Mucosa of rectum (tissue), 2 donors: ENCODE results near the gene RNF144B.

Experiments used
- H3K27ac ChIP-seq, 2 donors: one replicate each; pipeline ENCODE4 v1.7.0; 2013; ENCODE audit warnings: inconsistent platforms in 2 of 2, low read depth in 2 of 2, low read length in 2 of 2
- H3K27me3 ChIP-seq, 2 donors: one replicate each; pipeline ENCODE4 v1.7.0; 2013; ENCODE audit warnings: low read length in 2 of 2; ENCODE audit not compliant: control insufficient read depth in 2 of 2, insufficient read depth in 2 of 2
- H3K36me3 ChIP-seq, 2 donors: one replicate each; pipeline ENCODE4 v1.7.0; 2013; ENCODE audit warnings: low read length in 2 of 2; ENCODE audit not compliant: control insufficient read depth in 2 of 2, insufficient read depth in 2 of 2
- H3K4me1 ChIP-seq, 2 donors: one replicate each; pipeline ENCODE4 v1.7.0; 2013; ENCODE audit warnings: low read length in 2 of 2, mild to moderate bottlenecking in 1 of 2; ENCODE audit not compliant: control insufficient read depth in 2 of 2, insufficient read depth in 2 of 2
- H3K4me3 ChIP-seq, 2 donors: one replicate each; pipeline ENCODE4 v1.7.0; 2013; ENCODE audit warnings: low read length in 2 of 2
- H3K9ac ChIP-seq, 2 donors: one replicate each; pipeline ENCODE4 v1.7.0; 2013; ENCODE audit warnings: low read length in 2 of 2, low read depth in 1 of 2, mild to moderate bottlenecking in 1 of 2
- H3K9me3 ChIP-seq, 2 donors: one replicate each; pipeline ENCODE4 v1.7.0; 2013; ENCODE audit warnings: low read length in 2 of 2; ENCODE audit not compliant: control insufficient read depth in 2 of 2
- donor health status: healthy.
- donor health status: Normal muscosa, but diverticular disease.

Gene RNF144B

DNA sequence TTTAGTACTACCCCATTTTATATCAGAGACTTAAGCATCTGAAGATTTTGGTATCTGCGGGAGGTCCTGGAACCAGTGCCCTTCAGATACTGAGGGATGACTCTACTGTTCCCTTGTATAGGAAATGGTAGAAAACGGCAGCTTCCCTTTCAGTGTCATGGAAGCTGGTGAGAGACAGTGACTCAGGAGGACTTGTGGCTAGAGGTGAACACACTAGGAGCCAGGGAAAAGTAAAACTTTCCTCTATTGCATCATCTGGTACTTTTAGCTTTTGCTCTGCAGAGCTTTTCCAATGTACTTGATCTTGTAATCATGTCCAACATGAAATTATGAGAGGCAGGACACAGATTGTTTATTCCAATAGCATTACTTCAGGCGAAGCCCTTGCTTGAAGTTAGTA, 45.0 kb downstream of the RNF144B start:
- Histone ChIP-seq H3K9me3 (no peaks in the 10 kb centered on the region), H3K9ac (no peak overlapping the region), H3K27me3 (no peaks in the 10 kb centered on the region), H3K4me1 (no peaks in the 10 kb centered on the region), H3K36me3 (no peaks in the 10 kb centered on the region), H3K4me3 (no peak overlapping the region), H3K27ac (no peak overlapping the region)

GRCh38 chr6:18432619-18433018, 45.5 kb downstream of the RNF144B start:
- H3K27ac ChIP-seq = no peak overlapping the region
- no peaks in the 10 kb centered on the region for H3K27me3 ChIP-seq
- H3K4me3 ChIP-seq = no peak overlapping the region
- H3K9ac ChIP-seq = no peak overlapping the region
- H3K4me1 ChIP-seq = no peaks in the 10 kb centered on the region
- H3K9me3 ChIP-seq = no peaks in the 10 kb centered on the region
- no peaks in the 10 kb centered on the region for H3K36me3 ChIP-seq

DNA sequence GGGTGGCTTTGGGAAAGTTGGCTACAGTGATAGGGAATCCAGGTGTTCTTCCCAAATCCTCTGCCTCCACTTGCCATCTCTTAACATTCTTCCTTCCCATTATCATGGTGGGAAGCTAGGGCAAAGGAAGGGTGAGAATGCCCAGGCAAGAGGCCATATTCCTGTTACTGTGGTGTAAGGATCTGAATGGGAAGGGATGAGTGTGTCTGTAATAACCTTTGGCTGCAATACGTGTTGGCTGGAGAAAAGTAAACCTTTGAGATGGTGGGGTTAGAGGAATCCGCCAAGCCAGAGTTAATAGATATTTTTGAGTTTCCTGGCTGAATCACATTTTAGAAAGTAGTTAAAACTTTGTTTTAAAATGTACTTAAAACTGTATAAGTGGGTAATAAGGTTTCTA, 45.9 kb downstream of the RNF144B start:
- H3K27me3 ChIP-seq = no peaks in the 10 kb centered on the region
- no peak overlapping the region for H3K27ac ChIP-seq

GRCh38 chr6:18436341-18436740, 49.2 kb downstream of the RNF144B start:
- Histone ChIP-seq H3K36me3 (no peaks in the 10 kb centered on the region), H3K27ac (no peak overlapping the region), H3K9me3 (no peaks in the 10 kb centered on the region), H3K9ac (no peak overlapping the region), H3K27me3 (no peaks in the 10 kb centered on the region), H3K4me3 (no peak overlapping the region), H3K4me1 (no peaks in the 10 kb centered on the region)

More for the DNA sequence above, 45.9 kb downstream of the RNF144B start:
- H3K36me3 ChIP-seq = no peaks in the 10 kb centered on the region
- H3K9ac ChIP-seq = no peak overlapping the region
- H3K4me3 ChIP-seq = no peak overlapping the region
- no peaks in the 10 kb centered on the region for H3K4me1 ChIP-seq
- H3K9me3 ChIP-seq = no peaks in the 10 kb centered on the region

DNA sequence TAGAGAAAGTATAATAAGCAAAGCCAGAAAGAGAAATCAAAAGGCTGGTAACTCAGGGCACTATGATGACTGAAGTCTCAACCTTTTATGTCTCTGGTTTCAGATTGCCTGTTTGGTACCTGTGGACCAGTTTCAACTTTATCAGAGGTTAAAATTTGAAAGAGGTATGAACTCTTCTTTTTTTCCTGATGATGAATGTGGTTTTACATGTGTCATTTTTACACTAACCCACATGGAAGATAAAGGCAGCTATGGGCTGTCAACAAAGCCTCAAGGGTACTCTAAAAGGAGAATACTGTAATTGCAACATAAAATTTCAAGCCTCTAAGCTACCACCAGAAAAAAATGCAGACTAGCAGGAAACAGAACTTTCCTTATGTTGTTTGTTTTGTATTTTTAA, 52.4 kb downstream of the RNF144B start:
- Histone ChIP-seq H3K4me3 (no peak overlapping the region), H3K36me3 (no peaks in the 10 kb centered on the region), H3K27me3 (no peaks in the 10 kb centered on the region), H3K9ac (no peak overlapping the region), H3K27ac (no peak overlapping the region), H3K4me1 (no peaks in the 10 kb centered on the region), H3K9me3 (no peaks in the 10 kb centered on the region)

DNA sequence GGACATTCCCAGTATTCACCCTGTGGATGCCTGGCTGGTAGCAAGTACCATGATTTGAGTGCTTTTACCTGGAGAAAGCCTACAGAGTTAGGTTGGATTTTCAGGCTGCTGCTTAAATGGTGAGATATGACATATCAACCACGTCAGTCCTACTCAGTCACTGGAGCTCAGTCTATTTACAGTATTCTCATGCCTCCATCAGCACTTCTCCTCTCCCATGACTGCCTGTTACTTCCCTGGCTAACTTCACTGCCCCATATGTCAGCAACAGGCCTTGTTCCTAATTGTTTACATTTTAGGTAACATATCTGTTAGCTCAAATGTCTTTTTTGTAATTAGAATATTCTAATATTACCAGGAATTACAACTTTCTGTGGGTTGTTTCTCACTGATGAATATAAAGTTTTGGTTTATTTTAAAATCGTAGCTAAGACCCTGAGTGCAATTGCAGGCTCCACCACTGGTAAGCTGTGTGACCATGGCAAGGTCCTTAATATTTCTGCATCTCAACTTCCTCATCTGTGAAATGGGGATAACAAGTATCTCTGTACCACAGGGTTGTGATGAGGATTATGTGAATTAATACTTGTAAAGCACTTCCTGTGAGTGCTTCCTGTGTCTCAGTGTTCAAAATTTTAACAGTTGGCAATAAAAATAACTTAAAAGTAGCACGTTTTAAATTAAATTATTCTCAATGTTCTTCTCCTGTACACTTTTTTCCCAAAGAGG, 54.3 kb downstream of the RNF144B start:
- H3K4me1 ChIP-seq = no peaks in the 10 kb centered on the region
- no peaks in the 10 kb centered on the region for H3K36me3 ChIP-seq
- no peak overlapping the region for H3K27ac ChIP-seq
- H3K4me3 ChIP-seq = no peak overlapping the region
- H3K27me3 ChIP-seq = no peaks in the 10 kb centered on the region
- H3K9me3 ChIP-seq = no peaks in the 10 kb centered on the region
- no peak overlapping the region for H3K9ac ChIP-seq

DNA sequence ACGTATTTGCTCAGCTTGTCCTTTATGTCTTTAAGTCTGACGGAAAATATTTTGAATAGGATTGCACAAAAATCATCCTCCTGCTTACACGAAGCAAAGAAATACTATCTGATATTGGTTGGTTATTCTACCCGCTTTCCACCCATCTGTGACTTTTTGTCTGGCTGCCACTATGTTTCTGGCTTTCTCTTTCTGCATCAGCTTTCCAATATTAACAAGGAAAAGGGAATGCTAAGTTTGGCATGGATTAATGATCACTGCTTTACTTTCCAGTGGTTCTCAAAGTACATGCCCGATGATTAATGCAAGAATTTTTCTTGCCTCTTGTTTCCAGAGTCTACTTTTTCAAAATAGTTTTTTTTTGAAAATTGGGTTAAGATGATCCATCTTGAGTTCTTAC, 57.0 kb downstream of the RNF144B start:
- Histone ChIP-seq H3K9ac (no peak overlapping the region), H3K27ac (no peak overlapping the region), H3K4me3 (no peak overlapping the region), H3K9me3 (no peaks in the 10 kb centered on the region), H3K27me3 (no peaks in the 10 kb centered on the region), H3K4me1 (no peaks in the 10 kb centered on the region), H3K36me3 (no peaks in the 10 kb centered on the region)

DNA sequence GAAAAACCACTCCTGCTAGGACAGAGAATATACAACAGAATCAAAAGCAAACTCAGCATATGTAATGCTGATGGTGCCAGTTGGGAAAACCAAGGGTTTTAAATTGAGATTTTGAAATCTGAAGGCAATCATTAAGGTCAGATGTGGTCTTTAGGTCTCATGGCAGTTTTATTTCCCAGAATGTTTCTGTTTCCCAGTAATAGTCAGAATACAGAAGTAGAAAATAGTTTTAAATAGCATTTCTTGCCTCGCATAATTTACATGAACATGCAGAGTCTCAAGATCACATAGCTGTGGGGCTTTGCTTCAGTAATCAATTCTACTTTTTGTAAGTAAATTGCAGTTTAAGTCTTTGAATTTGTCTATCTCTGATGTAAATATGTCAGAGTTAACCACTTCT, 58.1 kb downstream of the RNF144B start:
- no peak overlapping the region for H3K9ac ChIP-seq
- no peaks in the 10 kb centered on the region for H3K36me3 ChIP-seq
- H3K27me3 ChIP-seq = no peaks in the 10 kb centered on the region
- no peak overlapping the region for H3K27ac ChIP-seq
- no peaks in the 10 kb centered on the region for H3K4me1 ChIP-seq
- H3K9me3 ChIP-seq = no peaks in the 10 kb centered on the region
- no peak overlapping the region for H3K4me3 ChIP-seq

DNA sequence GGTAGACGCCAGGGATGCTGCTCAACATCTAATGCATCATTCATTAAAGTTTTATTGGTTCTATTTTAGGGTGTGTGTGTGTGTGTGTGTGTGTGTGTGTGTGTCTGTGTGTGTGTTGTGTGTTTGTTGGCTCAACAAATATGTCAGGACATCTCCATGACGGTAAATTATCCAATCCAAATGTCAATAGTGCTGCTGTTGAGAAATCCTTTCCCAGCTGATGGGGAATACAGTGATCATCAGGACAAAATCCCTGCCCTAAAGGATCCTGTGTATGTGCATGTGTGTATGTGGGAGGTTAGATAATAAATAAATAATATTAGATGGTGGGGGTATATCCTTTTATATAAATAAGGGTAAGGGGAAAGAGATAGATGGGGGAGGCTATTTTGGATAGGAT, 59.6 kb downstream of the RNF144B start:
- H3K27me3 ChIP-seq = no peaks in the 10 kb centered on the region
- H3K4me3 ChIP-seq = no peak overlapping the region
- H3K9me3 ChIP-seq = no peaks in the 10 kb centered on the region
- H3K27ac ChIP-seq = no peak overlapping the region
- no peaks in the 10 kb centered on the region for H3K4me1 ChIP-seq
- no peak overlapping the region for H3K9ac ChIP-seq
- H3K36me3 ChIP-seq = no peaks in the 10 kb centered on the region

DNA sequence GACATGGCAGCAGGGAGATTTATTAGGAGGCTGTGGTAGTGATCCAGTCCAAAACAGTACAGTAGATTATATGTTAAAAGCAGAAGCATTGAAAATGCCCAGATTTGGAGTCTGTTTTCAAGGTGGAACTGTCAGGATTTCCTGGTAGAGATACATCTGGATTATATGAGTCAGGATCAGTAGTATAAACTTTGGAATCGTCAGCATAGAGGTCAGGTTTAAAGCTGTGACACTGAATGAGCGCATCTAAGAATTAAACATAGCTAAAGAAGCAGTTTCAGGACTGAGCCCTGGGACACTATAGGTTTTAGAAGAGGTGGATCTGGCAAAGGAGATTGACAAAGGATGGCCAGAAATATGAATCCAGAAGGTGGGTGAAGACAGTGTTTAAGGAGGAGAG, 60.4 kb downstream of the RNF144B start:
- Histone ChIP-seq H3K9ac (no peak overlapping the region), H3K9me3 (no peaks in the 10 kb centered on the region), H3K4me3 (no peak overlapping the region), H3K36me3 (no peaks in the 10 kb centered on the region), H3K4me1 (no peaks in the 10 kb centered on the region), H3K27ac (no peak overlapping the region), H3K27me3 (no peaks in the 10 kb centered on the region)

GRCh38 chr6:18451756-18452155, 64.6 kb downstream of the RNF144B start:
- no peaks in the 10 kb centered on the region for H3K9me3 ChIP-seq
- H3K9ac ChIP-seq = no peak overlapping the region
- no peaks in the 10 kb centered on the region for H3K36me3 ChIP-seq
- no peaks in the 10 kb centered on the region for H3K27me3 ChIP-seq
- no peaks in the 10 kb centered on the region for H3K4me1 ChIP-seq
- H3K4me3 ChIP-seq = no peak overlapping the region
- H3K27ac ChIP-seq = no peak overlapping the region
